Activated naive CD4-positive, alpha-beta T cell treated with anti-CD3 and anti-CD28 coated beads, Interleukin-2, amount 50 U/mL, for 16 hours (primary cell): Measurements from ENCODE around the gene RASSF1.

Experiments
- DNase-seq: peaks from one replicate; pipeline ENCODE4 v3.0.0-alpha.2; 2020

Gene RASSF1

DNA sequence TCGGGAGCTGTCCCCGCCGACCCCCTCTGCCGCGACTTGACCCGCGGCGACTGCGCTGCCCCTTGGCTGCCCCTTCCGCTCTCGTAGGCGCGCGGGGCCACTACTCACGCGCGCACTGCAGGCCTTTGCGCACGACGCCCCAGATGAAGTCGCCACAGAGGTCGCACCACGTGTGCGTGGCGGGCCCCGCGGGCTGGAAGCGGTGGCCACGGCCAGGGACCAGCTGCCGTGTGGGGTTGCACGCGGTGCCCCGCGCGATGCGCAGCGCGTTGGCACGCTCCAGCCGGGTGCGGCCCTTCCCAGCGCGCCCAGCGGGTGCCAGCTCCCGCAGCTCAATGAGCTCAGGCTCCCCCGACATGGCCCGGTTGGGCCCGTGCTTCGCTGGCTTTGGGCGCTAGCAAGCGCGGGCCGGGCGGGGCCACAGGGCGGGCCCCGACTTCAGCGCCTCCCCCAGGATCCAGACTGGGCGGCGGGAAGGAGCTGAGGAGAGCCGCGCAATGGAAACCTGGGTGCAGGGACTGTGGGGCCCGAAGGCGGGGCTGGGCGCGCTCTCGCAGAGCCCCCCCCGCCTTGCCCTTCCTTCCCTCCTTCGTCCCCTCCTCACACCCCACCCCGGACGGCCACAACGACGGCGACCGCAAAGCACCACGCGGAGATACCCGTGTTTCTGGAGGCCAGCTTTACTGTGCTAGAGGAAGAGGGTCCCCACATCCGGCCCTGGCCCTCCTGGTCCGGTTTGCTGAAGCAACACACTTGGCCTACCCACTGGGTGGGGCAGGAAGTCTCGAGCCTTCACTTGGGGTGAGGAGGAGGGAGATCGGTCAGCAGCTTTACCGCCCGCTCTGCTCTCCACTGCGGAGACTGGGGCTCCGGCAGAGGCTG is at the start of gene RASSF1:
Gene RASSF1, minus strand, starts transcription at position 389 of the 882 bp plus-strand sequence. Its CDS starts 31 bp downstream, at position 358.
- DNase-seq = peak; percentile 65

- DNase-seq = no peak
Measured at GRCh38 chr3:50389414-50389767, 48.8 kb upstream of the RASSF1 start.

- DNase-seq = no peak
Measured at GRCh38 chr3:50388720-50389413, 48.2 kb upstream of the RASSF1 start.

GRCh38 chr3:50388016-50388719 is 47.5 kb upstream of the RASSF1 start:
- DNase-seq = no peak

- DNase-seq = no peak
Measured at GRCh38 chr3:50385754-50386153, 45.1 kb upstream of the RASSF1 start.

GRCh38 chr3:50383750-50384149 is 43.1 kb upstream of the RASSF1 start:
- DNase-seq = no peak

DNA sequence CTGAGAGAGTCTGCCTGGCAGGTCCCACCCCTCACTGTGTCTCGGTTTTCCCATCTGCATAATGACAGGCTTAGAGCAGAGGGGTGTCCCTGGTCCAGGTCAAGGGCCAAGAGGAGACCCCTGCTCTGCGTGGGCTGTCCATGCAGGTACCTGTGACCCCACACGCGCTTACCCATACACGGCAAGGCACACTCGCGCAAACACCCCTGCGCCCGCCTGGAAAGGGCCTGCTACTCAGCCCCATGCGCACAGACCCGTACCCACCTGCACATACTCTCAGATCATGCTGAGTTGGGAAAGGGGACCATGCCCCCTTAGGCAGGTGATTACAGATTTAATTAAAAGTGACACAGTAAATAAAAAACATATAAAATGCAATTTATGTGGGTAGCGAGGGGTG is 42.1 kb upstream of the RASSF1 start:
- no peak for DNase-seq

DNA sequence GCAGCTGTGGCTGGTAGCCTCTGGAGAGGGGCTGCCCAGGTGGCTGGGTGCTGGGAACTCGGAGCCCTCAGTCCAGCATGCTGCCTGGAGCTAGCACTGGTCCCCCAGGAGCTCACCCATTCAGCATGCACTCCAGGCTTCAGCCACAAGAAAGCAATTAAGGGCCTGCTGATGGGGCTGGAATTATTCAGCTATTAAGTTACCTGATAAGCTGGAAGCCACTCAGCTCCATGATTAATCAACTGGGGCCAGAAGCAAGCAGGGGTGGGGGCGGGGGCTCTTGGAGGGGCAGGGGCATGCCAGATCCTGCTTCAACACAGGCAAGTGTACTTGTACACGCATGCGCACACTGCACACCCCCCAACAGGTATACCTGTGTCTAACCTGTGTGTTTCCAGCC is 40.7 kb upstream of the RASSF1 start:
- DNase-seq = no peak

DNA sequence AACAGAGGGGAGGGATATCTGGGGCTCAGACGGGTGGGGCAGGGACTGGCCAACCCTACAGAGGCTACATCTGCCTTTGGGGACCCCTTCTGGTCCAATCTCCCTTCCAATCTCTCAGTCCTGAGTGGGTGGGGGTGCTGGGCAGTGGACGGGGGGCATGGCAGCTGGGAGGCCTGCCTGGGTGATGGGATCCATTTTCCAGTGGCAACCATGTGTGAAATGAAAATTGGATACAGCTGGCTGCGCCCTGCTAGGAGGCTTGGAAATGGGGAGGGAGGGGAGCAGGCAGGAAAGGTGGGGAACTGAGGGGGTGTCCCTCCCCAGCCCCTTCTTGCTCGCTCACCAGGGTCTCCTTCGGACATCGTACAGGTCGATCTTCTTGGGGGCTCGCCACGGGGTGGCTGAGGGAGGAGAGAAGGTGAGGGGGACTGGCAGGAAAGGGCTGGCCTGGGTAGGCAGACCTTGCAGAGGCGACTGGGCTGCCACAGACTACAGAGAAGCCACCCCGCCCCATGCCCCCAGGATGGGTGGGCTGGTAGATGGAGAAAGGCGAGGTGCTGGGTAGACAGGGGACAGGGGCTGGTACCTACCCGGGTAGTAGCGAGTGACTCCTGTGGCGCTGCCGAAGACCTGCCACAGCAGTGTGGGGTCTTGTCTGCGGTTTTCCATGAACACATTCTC is 39.9 kb upstream of the RASSF1 start:
- no peak for DNase-seq

DNA sequence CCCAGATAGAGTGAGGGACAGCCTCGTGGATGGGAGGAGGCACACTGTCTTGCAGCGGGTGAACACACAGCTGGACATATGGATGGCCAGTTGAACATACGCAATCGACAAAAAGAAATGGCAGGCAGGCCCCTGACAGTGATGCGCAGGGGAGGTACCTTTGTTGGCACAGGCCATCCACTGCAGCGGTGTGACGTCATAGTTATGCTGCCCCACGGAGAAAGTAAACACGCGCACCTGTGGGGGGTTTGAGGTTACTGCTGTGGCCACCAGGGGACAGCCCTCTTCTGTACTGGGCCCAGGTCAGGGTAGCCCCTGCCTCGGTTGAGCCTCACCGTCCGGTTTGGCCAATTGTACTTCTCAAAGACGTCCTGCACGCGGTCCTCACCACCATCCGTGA is 38.1 kb upstream of the RASSF1 start:
- no peak for DNase-seq

DNA sequence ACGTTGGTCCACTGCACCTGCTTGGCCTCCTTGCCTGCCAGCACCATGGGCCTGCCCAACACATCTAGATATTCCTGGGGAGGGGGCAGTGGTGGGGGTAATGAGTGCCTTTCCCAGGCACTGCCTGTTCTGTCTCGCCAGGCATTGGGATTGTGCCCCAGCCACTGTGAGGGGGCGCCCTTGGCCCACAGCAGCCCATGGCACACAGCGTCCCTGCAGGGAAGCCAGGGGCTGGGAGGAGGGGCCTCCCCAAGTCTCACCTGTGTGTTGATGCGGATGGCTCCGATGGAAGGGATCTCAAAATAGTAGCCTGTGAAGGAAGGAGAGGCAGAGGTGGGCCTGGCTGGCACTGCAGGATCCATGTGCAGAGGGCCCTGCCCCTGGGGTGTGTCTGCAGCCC is 37.4 kb upstream of the RASSF1 start:
- no peak for DNase-seq

DNA sequence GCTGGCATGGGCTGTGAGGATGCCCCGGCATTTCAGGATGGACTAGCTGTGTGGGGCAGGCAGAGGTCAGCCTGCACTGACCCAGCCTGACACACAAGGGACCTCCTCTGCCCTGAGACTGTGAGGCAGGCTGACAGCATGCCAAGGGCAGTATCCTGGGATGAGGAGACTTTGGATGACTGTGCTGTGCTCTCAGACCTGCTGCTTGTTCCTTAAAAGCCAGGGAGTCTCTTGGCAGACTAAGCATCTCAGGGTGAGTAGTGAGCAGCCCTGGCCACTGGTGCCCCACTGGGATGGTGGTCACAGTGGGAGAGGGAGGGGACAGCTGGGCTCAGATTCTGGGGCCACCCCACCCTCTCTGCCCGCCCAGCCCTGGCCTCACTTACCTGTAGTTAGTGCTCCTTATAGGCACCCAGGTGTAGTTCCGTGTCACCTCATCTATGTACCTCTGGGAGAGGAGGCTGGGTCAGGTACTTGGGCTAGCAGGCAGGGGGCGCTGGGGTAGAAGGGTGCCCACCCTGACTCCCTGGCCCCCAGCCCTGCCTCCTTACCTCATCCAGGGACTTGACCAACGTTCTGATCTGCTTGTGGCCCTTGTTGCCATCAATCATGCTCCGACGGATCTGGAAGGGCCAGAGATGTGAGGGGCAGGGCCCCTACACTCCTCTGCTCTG is 34.8 kb upstream of the RASSF1 start:
- DNase-seq = no peak

DNA sequence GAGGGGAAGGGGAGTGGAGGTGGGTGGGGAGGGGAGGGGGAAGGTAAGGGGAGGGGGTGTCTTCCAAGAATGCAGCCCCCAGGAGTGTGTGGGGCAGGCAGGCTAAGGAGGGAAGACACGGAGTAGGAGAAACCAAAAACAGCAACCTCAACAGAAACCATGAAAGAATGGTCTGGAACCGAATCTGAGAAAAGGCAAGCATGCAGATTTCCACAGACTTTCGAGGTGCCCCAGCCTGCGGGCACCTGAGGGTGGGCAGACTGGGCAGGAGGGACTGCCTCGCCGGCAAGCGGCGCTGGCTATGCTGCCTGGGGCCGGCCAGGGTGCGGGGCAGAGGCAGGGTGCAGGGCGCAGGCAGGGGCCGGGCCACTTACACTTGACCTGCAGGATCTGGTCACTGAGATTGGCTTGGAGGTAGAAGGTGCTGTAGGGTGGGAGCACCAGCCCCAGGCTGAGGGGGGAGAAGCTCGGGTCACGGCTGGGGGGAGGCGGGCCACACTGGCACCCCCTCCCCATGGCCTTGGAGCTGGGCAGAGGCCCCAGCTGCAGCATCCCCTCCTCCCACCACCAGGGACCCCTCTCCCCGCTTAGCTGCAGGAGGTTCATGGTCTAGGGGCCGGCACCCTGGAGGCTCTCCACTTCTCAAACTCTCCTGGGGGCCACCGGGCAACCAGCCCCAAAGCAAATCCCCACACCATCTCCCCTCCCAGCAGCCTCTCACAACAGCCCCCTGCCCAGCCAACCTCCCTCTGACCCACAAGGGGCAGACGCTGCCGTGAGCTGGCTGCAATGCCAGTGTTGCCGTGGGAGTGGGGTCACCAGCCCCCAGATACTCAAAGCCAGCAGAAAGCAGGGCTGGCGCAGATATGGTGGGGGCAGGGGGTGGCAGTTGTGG is 34.0 kb upstream of the RASSF1 start:
- DNase-seq = no peak

- DNase-seq = no peak
Measured at GRCh38 chr3:50373146-50374051, 32.8 kb upstream of the RASSF1 start.

DNA sequence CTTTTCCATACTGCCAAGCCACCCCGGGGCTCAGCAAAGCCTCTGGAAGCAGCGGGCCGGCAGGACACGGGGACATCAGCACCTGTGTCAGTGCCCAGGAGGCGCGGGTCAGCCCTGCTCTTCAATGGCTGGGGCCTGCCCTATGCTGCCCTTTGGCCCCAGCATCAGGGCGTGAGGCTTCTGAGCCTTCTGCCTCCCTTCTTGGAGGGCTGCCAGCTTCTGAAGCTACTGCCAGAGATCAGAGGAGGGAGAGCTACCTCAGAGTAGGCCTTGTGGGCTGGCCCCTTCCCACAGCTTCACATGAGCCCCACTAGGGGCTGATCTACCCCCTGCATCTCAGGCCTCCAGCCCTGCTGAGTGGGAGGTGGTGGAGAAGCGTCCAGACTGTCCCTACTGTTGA is 31.7 kb upstream of the RASSF1 start:
- DNase-seq = no peak

DNA sequence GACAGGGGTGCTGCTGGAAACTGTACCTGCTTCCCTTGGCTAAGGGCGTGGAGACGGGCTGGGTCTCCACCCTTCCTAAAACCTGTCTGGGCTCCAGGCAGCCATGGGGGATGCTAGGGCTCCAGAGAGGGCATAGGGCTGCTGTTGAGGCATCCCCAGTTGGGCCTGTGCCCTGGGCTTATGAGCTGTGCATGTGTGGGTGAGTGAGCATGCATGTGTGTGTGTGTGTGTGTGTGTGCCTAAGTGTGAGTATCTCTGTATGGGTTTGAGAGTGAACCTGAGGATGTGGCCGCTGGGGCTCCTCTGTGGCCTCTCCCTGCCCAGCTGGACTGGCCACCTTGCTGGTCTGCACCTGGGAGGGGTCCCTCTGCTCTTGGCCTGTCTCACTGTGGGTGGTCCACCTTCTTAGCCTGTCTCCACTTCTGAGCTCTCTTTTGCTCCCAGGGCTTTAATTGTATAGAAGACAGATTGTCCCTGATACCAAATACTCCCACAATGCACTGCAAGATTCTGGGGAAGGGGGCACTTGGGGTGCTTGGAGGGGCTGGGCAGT is 30.6 kb upstream of the RASSF1 start:
- no peak for DNase-seq

- no peak for DNase-seq
Measured at GRCh38 chr3:50370594-50370993, 30.0 kb upstream of the RASSF1 start.

- DNase-seq = no peak
Measured at GRCh38 chr3:50369012-50369670, 28.5 kb upstream of the RASSF1 start.

GRCh38 chr3:50365842-50366220 is 25.2 kb upstream of the RASSF1 start:
- DNase-seq = no peak
